Keratinocyte (primary cell): ENCODE measurements around the gene LRP11. TPM values are rescaled to one million over a fixed set of nuclear protein-coding genes. Genes with fewer than 3 reads are reported as not detected.

ENCODE experiments used
- DNase-seq: peaks from one replicate; pipeline ENCODE4 v3.0.0-alpha.2; 2011; ENCODE audit warnings: low read depth, missing footprints, low spot score
- FAIRE-seq: peaks from 2 replicates; lab custom pipeline; 2011; peaks lifted over from hg19 to GRCh38; lab: Jason Lieb, UNC
- H2AFZ ChIP-seq: 2 replicates; pipeline ENCODE4 v1.6.0; 2012; ENCODE audit warnings: low read length, control low read depth, inconsistent platforms; ENCODE audit not compliant: control insufficient read depth
- H3K27ac ChIP-seq: 2 replicates; pipeline ENCODE4 v1.5.1; 2011; ENCODE audit warnings: low read length; ENCODE audit not compliant: control insufficient read depth, insufficient read depth
- H3K27me3 ChIP-seq: 3 replicates; pipeline ENCODE4 v1.6.0; 2011; ENCODE audit warnings: low read length; ENCODE audit not compliant: control insufficient read depth, insufficient read depth; ENCODE audit errors: extremely low read depth
- H3K36me3 ChIP-seq, 2 experiments: 2 replicates in 1 of 2; 3 replicates in 1 of 2; pipeline ENCODE4 v1.5.1; 2011; ENCODE audit warnings: low read length in 2 of 2, mild to moderate bottlenecking in 1 of 2; ENCODE audit not compliant: control insufficient read depth in 2 of 2, insufficient read depth in 2 of 2; ENCODE audit errors: extremely low read depth in 1 of 2
- H3K4me1 ChIP-seq: 3 replicates; pipeline ENCODE4 v1.5.1; 2011; ENCODE audit warnings: low read length; ENCODE audit not compliant: control insufficient read depth, insufficient read depth; ENCODE audit errors: extremely low read depth
- H3K4me2 ChIP-seq: 3 replicates; pipeline ENCODE4 v1.6.0; 2011; ENCODE audit warnings: low read depth, low read length; ENCODE audit not compliant: control insufficient read depth, insufficient read depth; ENCODE audit errors: extremely low read depth
- H3K4me3 ChIP-seq, 3 experiments: fragments of 200-600 bp in 1 of 3; sonication (generic) in 1 of 3; 2 replicates in 2 of 3; 3 replicates in 1 of 3; pipeline ENCODE4 v1.5.1; 2011 to 2016; ENCODE audit warnings: low read length in 3 of 3, mild to moderate bottlenecking in 3 of 3, control low read depth in 2 of 3, inconsistent platforms in 1 of 3, low read depth in 1 of 3, mixed read lengths in 1 of 3, mixed run types in 1 of 3, moderate library complexity in 1 of 3; ENCODE audit not compliant: control insufficient read depth in 2 of 3, insufficient read depth in 2 of 3; ENCODE audit errors: extremely low read depth in 1 of 3
- H3K79me2 ChIP-seq: 2 replicates; pipeline ENCODE4 v1.6.0; 2012; ENCODE audit warnings: low read length; ENCODE audit not compliant: control insufficient read depth, insufficient read depth
- H3K9ac ChIP-seq: 3 replicates; pipeline ENCODE4 v1.6.0; 2011; ENCODE audit warnings: low read length; ENCODE audit not compliant: control insufficient read depth, insufficient read depth; ENCODE audit errors: extremely low read depth
- H3K9me1 ChIP-seq: 3 replicates; pipeline ENCODE4 v1.6.0; 2011; ENCODE audit warnings: low read length; ENCODE audit not compliant: control insufficient read depth, insufficient read depth; ENCODE audit errors: extremely low read depth
- H3K9me3 ChIP-seq: 2 replicates; pipeline ENCODE4 v1.5.1; 2012; ENCODE audit warnings: low read depth, low read length; ENCODE audit not compliant: control insufficient read depth
- H4K20me1 ChIP-seq: 3 replicates; pipeline ENCODE4 v1.6.0; 2011; ENCODE audit warnings: low read length; ENCODE audit not compliant: control insufficient read depth, insufficient read depth; ENCODE audit errors: extremely low read depth
- EZH2 ChIP-seq: IDR thresholded peaks from one replicate; pipeline ENCODE4 v1.6.1; 2012; ENCODE audit warnings: inconsistent platforms, mild to moderate bottlenecking, low read length, moderate library complexity
- dilution Hi-C: fragments of 300-500 bp; cut with MboI; formaldehyde crosslinking; loops from one replicate; pipeline ENCODE4 v1.7.0; 2020; ENCODE audit warnings: low sequenced_read_pairs; ENCODE audit not compliant: extremely low pct_ligation_motif_present
- polyA plus RNA-seq, 5 experiments: library from polyadenylated mRNA; depleted of rRNA in 3 of 5; stranded (reverse) in 3 of 5; stranded (forward) in 1 of 5; unstranded in 1 of 5; fragments of >200 nt; gene quantifications; 1 replicate in 1 of 5; 2 replicates in 3 of 5; 3 replicates in 1 of 5; pipeline versions ENCODE4 v1.2.1 to v1.2.3, GENCODE V29; 2011 to 2012; ENCODE audit warnings: missing spikeins in 2 of 5, low read depth in 1 of 5, low replicate concordance in 1 of 5
- TF ChIP-seq, protein P1 (sequence below), 3 experiments: IDR thresholded peaks in 1 of 3; conservative IDR thresholded peaks in 1 of 3; optimal IDR thresholded peaks in 1 of 3; 2 replicates in 2 of 3; 3 replicates in 1 of 3; pipeline versions ENCODE3 to v1.5.1; 2011; ENCODE audit warnings: low read length in 3 of 3, mild to moderate bottlenecking in 3 of 3, moderate library complexity in 2 of 3, control low read depth in 1 of 3, inconsistent platforms in 1 of 3; ENCODE audit not compliant: insufficient read depth in 2 of 3; ENCODE audit errors: extremely low read depth in 1 of 3

Gene LRP11
- polyA plus RNA-seq, 1 donor (not counting 4 experiments of a cell fraction or from before 2014, with no cell fraction given): 31.1 TPM

DNA sequence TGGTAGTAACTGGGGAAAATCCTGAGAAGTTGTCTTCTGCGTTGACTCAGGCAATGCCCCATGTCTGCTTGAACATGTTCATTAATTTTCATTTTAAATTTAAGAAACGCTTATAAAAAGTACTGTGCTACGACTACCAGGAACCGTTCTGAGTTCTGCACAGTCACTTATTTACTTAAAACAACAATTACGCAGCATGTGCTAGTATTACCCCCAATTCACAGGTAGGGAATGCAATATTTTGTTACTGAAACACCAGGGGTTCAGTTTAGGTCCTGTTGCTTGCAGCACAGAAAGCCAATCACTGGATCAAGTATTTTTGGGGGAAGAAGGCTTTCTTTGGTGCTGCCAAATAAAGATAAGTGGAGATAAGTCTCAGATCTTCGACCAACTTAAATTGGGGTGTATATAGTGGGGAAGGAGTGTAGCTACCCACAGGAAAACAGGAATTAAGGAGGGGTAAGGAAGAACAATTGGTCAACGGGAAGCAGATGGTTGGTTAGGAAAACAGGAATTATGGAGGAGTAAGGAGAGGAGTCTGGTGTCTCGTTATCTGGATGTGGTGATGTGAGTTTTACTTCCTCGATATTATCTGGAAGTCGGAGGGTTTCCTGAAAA is 5.2 kb upstream of the LRP11 start:
- Histone ChIP-seq H3K4me3 (no peak overlapping the region), H3K4me1 (peaks cover 9% of the 10 kb centered on the region), H2AFZ (no peak overlapping the region), H3K36me3 (no peaks in the 10 kb centered on the region), H3K9me1 (no peaks in the 10 kb centered on the region), H3K9me3 (no peaks in the 10 kb centered on the region), H3K4me2 (no peak overlapping the region), H3K79me2 (no peaks in the 10 kb centered on the region), H3K9ac (no peak overlapping the region), H3K27ac (no peak overlapping the region), H3K27me3 (no peaks in the 10 kb centered on the region), H4K20me1 (no peaks in the 10 kb centered on the region)
- dilution Hi-C loops: no loop called here
- DNase-seq: no peak
- FAIRE-seq: no peak
- no peak for TF ChIP-seq EZH2
- TF ChIP-seq, protein P1, sequence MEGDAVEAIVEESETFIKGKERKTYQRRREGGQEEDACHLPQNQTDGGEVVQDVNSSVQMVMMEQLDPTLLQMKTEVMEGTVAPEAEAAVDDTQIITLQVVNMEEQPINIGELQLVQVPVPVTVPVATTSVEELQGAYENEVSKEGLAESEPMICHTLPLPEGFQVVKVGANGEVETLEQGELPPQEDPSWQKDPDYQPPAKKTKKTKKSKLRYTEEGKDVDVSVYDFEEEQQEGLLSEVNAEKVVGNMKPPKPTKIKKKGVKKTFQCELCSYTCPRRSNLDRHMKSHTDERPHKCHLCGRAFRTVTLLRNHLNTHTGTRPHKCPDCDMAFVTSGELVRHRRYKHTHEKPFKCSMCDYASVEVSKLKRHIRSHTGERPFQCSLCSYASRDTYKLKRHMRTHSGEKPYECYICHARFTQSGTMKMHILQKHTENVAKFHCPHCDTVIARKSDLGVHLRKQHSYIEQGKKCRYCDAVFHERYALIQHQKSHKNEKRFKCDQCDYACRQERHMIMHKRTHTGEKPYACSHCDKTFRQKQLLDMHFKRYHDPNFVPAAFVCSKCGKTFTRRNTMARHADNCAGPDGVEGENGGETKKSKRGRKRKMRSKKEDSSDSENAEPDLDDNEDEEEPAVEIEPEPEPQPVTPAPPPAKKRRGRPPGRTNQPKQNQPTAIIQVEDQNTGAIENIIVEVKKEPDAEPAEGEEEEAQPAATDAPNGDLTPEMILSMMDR (optimal IDR thresholded peaks at IDR 0.05 in 1 of 3, IDR thresholded peaks at IDR 0.05 in 1 of 3, conservative IDR thresholded peaks at IDR 0.05 in 1 of 3; ENCODE audit: extremely low read depth in 1 of 3, insufficient read depth in 2 of 3, low read length in 3 of 3): no peak

DNA sequence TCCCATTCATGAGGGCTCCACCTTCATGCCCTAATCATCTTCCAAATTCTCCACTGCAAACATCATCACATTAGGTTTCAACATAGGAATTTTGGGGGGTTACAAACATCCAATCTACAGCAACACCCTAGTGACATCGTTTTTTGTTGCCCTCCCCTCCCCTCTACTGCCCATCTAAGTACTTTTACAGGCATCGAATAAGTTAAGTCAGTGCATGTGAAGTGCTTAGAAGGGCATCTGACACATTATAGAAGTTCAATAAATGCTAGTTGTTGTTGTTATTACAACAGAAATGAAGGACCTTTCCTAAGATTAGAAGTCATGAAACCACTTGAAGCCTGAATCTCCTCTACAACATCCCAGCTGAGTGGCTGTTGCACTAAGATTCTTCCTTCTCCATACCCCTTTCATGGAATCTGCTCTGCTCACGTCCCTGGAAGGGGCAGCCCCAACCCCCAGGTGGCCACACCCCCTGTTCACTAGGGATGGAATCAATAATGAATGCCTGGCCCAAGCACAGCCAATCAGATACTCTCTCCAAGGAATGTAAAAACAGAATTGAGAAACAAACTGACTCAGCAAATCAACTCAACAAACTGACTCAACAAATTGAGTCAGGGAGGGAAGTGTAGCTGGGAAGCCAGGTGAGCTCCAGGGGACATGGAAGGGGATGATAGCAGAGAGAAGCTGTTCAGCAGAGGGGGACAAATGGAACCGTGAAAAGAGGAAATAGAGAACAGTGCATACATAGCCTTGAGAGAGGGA is 3.9 kb upstream of the LRP11 start:
- H3K9ac ChIP-seq: no peak overlapping the region
- no peak for DNase-seq
- TF ChIP-seq, protein P1 (optimal IDR thresholded peaks at IDR 0.05 in 1 of 3, IDR thresholded peaks at IDR 0.05 in 1 of 3, conservative IDR thresholded peaks at IDR 0.05 in 1 of 3; ENCODE audit: extremely low read depth in 1 of 3, insufficient read depth in 2 of 3, low read length in 3 of 3): no peak
- no peak for TF ChIP-seq EZH2
- no peaks in the 10 kb centered on the region for H3K79me2 ChIP-seq
- FAIRE-seq: no peak
- peaks cover 10% of the 10 kb centered on the region for H3K4me1 ChIP-seq
- H3K4me2 ChIP-seq: no peak overlapping the region
- no peak overlapping the region for H3K4me3 ChIP-seq
- H3K27me3 ChIP-seq: no peaks in the 10 kb centered on the region
- H4K20me1 ChIP-seq: no peaks in the 10 kb centered on the region
- H3K9me1 ChIP-seq: no peaks in the 10 kb centered on the region
- dilution Hi-C loops: no loop called here
- H3K27ac ChIP-seq: no peak overlapping the region
- H3K9me3 ChIP-seq: no peaks in the 10 kb centered on the region
- H2AFZ ChIP-seq: no peak overlapping the region
- H3K36me3 ChIP-seq: no peaks in the 10 kb centered on the region
